Stimulated activated CD4-positive, alpha-beta T cell treated with anti-CD3 and anti-CD28 coated beads, Interleukin-1b, Interleukin-23, amount 100 ng/mL, for 24 hours (primary cell): ENCODE measurements around the gene TMEM179.

Experiments used
- DNase-seq, 4 experiments: peaks; one replicate each; pipeline ENCODE4 v3.0.0-alpha.2; 2020; ENCODE audit warnings: low read depth in 4 of 4, low spot score in 1 of 4

The TMEM179 gene

GRCh38 chr14:104572668-104573067 is 31.9 kb downstream of the TMEM179 start:
- DNase-seq = no peak

GRCh38 chr14:104572024-104572626 is 32.4 kb downstream of the TMEM179 start:
- DNase-seq = no peak

- no peak for DNase-seq
Measured at GRCh38 chr14:104571246-104571645, 33.3 kb downstream of the TMEM179 start.

- DNase-seq = no peak
Measured at GRCh38 chr14:104569435-104569834, 35.1 kb downstream of the TMEM179 start.

GRCh38 chr14:104568620-104569019 is 36.0 kb downstream of the TMEM179 start:
- no peak for DNase-seq

- DNase-seq = no peak
Measured at GRCh38 chr14:104567957-104568225, 36.7 kb downstream of the TMEM179 start.

- DNase-seq = no peak
Measured at GRCh38 chr14:104567141-104567956, 37.2 kb downstream of the TMEM179 start.

- no peak for DNase-seq
Measured at GRCh38 chr14:104564744-104565679, 39.6 kb downstream of the TMEM179 start.

- peak; percentile 13 to 56 (median 42) for DNase-seq
Measured at GRCh38 chr14:104563742-104564615, 40.6 kb downstream of the TMEM179 start.

GRCh38 chr14:104563191-104563741 is 41.3 kb downstream of the TMEM179 start:
- no peak for DNase-seq

- no peak for DNase-seq
Measured at GRCh38 chr14:104562606-104563005, 42.0 kb downstream of the TMEM179 start.

- no peak for DNase-seq
Measured at GRCh38 chr14:104561632-104562495, 42.7 kb downstream of the TMEM179 start.

GRCh38 chr14:104561124-104561557 is 43.4 kb downstream of the TMEM179 start:
- no peak for DNase-seq

- no peak for DNase-seq
Measured at GRCh38 chr14:104560586-104560945, 44.0 kb downstream of the TMEM179 start.

- no peak for DNase-seq
Measured at GRCh38 chr14:104559804-104560585, 44.6 kb downstream of the TMEM179 start.

GRCh38 chr14:104559028-104559803 is 45.4 kb downstream of the TMEM179 start:
- no peak for DNase-seq

- no peak for DNase-seq
Measured at GRCh38 chr14:104558231-104559027, 46.1 kb downstream of the TMEM179 start.
